ENCODE measurements around the gene TRIM52.

Gene TRIM52

GRCh38 chr5:181255836-181256578 is 4.9 kb downstream of the TRIM52 start:
- DNase-seq = no peak

DNA sequence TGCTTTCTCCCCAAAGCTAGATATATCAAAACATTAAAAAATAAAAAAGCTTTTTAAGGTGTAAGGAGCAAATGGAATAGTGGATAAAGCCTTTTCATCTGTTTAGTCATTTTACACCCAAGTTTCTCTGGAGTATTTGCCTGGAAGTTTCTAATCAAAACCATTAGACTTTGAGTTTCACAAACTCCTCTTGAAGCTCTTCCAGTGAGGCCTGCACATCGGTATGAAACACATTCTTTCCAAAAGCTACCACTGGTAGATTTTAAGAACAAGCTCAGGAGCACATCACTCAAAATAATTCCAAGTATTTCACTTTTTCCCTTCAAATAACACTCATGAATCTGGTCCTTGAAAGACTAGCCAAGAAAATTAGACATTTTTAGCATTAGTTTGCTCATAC is 5.7 kb downstream of the TRIM52 start:
- DNase-seq = no peak

GRCh38 chr5:181248277-181248676 is 12.7 kb downstream of the TRIM52 start:
- no peak for DNase-seq

- peak; percentile 94 for DNase-seq
These were observed 14.5 kb downstream of the TRIM52 start for GRCh38 chr5:181246276-181247049.

DNA sequence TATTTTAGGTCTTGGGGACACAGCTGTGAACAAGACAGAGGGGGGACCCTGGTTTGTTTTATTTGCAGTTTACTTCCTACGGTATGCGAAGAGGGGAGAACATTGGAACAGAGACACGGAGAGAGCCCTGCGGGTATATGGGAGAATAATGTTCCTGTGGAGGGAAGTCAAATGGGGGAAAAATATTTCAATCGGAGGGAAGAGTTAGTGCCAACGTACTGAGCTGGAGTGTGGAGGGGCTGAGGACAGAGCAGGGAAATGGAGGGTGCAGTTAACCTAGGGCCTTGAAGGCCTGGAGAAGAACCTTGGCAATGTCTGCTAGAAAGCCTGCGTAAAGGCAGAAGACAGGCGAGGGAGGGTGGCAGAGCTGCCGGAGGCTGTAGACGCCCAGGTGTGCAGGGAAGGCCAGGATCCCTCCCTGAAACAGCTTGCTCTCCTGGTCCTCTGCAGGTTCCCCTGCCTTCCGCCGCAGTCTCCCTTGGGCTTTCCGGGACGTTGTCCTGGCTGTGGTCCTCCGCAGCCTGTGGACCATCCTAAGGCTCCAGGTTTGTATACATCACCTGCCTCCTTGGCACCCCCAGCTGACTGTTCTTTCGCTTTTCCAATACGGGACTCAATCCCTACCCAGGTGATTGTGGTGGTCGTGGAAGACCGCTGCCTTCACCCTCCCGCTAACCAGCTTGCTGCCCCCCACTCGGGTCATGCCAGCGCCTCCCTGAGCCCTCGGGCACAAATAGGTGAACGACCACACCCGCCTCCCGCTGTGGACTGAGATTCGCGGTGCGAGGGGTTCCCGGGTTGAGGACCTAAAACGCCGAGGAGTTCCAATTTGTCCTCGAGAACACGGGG is 15.3 kb downstream of the TRIM52 start:
- DNase-seq = no peak

DNA sequence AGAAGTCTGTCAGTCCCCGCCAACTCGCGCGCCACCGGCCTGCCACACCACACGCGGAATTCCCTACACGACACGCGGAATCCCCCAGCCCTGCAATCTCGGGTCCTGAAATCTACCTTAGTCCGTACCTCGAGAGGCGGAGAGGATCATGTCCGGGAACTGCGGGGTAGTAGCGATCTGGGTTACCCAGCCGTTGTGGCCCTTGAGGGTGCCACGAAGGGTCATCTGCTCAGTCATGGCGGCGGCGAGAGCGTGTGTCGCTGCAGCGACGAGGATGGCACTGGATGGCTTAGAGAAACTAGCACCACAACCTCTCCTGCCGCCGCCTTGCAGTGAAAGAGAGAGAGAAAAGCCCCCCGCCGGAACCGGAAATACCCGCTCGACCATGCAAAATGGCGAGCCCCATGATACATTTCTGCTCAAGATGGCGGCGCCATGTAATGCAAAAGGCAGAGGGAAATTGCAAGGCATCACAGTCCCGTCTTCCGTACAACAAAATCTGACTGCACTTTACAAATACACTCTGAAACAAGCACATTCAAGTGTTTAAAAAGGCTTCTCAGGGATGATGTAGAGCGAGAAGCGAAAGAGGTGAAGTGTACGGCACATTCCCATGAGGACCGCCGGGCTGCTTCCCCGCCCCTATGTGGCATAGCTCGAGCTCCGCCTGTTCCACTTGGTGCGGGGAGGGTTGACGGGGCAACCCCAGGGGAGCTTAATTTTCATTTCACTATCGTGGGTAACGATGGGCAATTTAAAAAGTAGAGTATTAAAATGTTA is 17.2 kb downstream of the TRIM52 start, which contains the start of gene RACK1:
Gene RACK1, minus strand, starts transcription at position 343 of the 780 bp plus-strand sequence. Its CDS starts 106 bp downstream, at position 237.
- peak; percentile 95 for DNase-seq

GRCh38 chr5:181243018-181243563 is 17.9 kb downstream of the TRIM52 start:
- no peak for DNase-seq

DNA sequence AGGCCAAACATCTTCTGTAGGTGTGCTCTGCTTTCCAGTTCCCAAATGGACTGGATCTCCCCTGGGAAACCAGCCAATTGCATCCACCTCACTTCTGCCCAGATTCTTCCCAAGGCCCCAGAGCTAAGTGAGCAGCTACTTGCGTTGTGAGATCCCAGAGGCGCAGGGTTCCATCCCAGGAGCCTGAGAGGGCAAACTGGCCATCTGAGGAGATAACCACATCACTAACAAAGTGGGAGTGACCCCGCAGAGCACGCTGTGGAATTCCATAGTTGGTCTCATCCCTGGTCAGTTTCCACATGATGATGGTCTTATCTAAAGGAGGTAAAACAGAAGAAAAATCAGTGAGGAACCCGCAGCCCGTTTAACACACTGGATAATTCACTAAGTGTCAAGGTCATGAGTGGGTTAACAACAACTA is 18.9 kb downstream of the TRIM52 start:
- DNase-seq = no peak

DNA sequence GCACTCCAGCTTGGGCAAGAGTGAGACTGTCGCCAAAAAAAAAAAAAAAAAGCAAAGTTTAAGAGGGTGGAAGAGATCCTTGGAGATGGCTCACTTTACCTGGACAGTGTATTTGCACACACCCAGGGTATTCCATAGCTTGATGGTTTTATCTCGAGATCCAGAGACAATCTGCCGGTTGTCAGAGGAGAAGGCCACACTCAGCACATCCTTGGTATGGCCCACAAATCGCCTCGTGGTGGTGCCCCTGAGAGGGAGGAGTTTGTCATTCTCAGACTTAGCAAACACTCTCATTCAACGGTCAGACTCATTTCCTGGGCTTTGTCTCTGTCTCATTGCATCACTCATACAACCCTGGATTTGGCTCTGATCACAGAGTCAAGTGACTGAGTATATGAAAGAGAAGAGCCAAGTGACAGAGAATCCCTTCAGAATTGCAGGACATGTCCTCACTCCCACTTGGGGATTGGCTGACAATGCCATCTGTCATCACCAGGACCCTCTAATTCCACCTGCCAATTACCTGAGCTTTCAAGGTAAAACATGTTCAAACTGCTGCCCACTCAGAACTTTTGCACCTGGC is 19.5 kb downstream of the TRIM52 start:
- DNase-seq = no peak

DNA sequence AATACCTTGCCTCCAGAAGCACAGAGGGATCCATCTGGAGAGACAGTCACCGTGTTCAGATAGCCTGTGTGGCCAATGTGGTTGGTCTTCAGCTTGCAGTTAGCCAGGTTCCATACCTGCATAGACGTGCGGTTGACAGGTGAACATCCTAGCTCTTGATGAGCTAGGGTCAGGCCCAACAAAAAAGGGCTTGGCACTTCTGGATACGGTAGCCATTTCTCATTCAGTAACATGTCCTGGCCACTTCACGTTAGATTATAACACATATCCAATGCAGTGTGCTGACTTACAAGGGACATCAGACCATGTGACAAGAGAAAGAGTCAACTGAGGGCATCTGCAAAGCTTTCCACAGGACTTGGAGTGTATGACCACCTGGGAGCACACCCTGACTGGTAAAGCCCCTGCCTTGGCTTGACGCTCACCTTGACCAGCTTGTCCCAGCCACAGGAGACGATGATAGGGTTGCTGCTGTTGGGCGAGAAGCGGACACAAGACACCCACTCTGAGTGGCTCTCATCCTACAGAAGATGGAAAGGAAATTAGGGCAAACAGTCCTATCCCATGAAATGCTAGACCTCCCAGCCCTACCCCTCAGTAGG is 21.8 kb downstream of the TRIM52 start:
- DNase-seq = no peak

DNA sequence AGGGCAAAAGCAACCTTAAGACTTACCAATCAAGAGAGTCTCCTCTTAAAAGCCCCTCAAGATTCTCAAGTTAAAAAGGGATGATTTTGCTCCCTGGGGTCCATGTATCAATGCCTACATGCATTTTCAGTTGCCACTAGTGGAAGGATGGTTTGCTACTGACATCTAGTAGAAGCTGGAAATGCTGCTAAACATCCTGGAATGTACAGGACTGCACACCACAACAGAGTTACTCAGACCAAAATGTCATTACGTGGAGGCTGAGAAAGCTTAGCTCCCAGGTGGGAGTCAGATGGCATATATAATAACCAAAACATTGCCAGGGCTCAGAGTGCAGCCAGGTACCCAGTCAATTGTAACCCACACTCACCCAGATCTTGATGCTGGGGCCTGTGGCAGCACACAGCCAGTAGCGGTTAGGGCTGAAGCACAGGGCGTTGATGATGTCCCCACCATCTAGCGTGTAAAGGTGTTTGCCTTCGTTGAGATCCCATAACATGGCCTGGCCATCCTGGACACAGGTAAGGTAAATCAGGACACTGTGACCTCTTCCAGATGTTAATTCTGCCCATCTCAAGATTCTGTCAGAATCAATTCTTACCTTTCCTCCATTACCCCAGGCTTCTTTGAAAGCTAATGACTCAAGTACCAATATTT is 23.1 kb downstream of the TRIM52 start:
- DNase-seq = no peak

DNA sequence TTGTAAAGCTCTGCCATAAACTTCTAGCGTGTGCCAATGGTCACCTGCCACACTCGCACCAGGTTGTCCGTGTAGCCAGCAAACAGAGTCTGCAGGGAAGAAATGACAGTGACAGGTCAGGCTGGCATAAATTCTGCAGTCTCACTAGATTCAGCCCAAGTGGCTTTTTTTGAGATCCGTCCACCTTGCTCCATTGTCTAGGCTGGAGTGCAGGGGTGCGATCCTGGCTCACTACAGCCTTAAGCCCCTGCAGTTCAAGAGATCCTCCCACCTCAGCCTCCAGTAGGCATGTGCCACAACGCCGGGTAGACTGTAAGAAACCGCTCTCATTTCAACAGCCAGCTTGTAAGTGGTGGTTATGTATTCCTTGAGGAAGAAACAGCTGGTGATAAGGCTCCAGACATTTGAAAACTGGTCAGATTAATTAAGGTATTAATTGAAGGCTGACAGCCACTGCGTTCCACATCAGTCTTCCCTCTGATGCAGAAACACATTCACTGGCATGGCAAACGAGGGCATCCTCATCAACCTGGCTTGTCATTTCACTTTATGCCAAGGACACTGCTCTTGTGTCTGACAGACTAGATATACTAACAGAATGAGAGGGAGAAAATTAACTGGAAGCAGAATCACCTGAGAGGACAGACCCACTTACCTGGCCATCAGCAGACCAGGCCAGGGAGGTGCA is 23.8 kb downstream of the TRIM52 start:
- no peak for DNase-seq

DNA sequence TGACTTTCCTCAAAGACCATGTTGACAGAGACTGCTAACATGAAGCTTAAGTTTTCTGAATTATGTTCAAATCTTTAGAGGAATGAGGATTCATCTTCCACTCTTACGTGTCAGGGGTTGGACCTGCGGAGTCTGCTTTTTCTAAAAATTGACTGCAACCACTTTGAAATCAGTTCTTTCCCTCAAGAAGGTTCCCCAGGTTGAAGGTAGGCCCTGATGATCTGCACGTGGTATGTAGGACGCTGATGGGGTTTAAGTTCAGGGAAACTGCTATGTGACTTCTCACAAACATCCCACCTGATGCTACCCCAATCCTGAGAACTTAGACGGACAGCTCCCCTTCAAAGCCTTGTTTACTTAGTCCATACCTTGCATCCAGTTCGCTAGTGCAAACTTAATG is 24.5 kb downstream of the TRIM52 start:
- DNase-seq = no peak

GRCh38 chr5:181235689-181236366 is 25.1 kb downstream of the TRIM52 start:
- DNase-seq = no peak

DNA sequence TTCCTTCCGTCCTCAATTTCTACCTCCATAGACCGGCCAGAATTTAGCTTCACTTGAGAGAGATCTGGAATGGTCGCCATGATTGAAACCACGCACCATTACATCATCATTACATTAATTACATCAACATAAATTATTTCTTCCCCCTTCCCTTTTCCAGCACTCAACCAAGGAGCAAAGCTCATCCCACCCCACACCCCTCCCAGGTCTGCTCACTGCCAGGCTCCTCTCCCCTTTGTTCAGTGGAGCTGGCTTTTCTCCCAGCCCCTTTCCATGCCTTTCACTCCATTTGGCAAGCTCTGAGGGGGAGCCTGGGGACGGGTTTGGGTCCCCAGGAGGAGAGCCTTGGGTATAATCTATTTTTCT is 25.6 kb downstream of the TRIM52 start:
- no peak for DNase-seq

- DNase-seq = no peak
These were observed 26.3 kb downstream of the TRIM52 start for GRCh38 chr5:181234455-181235306.

DNA sequence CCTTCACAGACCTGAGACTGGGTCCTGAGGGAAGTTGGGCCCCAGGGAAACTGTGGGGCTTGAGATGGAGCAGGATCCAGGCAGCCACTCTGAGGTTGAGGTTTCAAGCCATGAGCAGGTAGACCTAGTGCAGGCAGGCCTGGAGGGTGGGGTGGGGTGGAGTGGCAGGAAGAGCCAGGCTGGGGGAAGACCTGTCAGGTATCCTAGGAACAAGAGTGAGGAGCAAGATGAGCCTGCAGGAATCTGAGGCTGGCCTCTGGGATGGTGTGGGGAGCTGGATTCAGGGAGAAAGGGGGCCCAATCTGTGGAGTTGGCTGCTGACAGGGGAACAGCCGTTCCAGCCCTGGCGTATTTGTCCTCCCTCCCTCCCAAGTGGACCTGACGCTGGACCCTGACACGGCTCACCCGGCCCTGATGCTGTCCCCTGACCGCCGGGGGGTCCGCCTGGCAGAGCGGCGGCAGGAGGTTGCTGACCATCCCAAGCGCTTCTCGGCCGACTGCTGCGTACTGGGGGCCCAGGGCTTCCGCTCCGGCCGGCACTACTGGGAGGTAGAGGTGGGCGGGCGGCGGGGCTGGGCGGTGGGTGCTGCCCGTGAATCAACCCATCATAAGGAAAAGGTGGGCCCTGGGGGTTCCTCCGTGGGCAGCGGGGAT is 27.0 kb downstream of the TRIM52 start:
- DNase-seq = no peak
